Breast epithelium (tissue), 4 donors: ENCODE measurements around the gene CCT3. TPM values are rescaled to one million over a fixed set of nuclear protein-coding genes. Genes with fewer than 3 reads are reported as not detected.

ENCODE experiments used
- DNase-seq, 2 donors: peaks; one replicate each; pipeline ENCODE4 v3.0.0-alpha.2; 2019; ENCODE audit warnings: low spot score in 2 of 2
- H3K27ac ChIP-seq, 2 donors: fragments of 200-600 bp; sonication (generic) in 1 of 2; one replicate each; pipeline ENCODE4 v1.5.1; 2016 to 2019; ENCODE audit warnings: mild to moderate bottlenecking in 1 of 2
- H3K27me3 ChIP-seq, 2 donors: fragments of 200-600 bp; sonication (generic) in 1 of 2; one replicate each; pipeline versions ENCODE4 v1.5.1 to v1.6.0; 2017 to 2019; ENCODE audit warnings: control low read depth in 1 of 2, mild to moderate bottlenecking in 1 of 2
- H3K36me3 ChIP-seq: fragments of 200-600 bp; one replicate; pipeline ENCODE4 v1.5.1; 2019
- H3K4me1 ChIP-seq, 2 donors: fragments of 200-600 bp; sonication (generic); one replicate each; pipeline ENCODE4 v1.5.1; 2016 to 2019; ENCODE audit warnings: control low read depth in 1 of 2
- H3K4me3 ChIP-seq, 3 donors: fragments of 200-600 bp; sonication (generic); 1 replicate in 2 of 3; 2 replicates in 1 of 3; pipeline ENCODE4 v1.5.1; 2016 to 2019; ENCODE audit warnings: mild to moderate bottlenecking in 3 of 3, moderate library complexity in 2 of 3
- H3K9me3 ChIP-seq, 2 donors: fragments of 200-600 bp; sonication (generic) in 1 of 2; one replicate each; pipeline ENCODE4 v1.5.1; 2016 to 2019; ENCODE audit warnings: control low read depth in 1 of 2
- POLR2A ChIP-seq: fragments of 450-650 bp; IDR thresholded peaks from one replicate; pipeline ENCODE4 v1.6.1; 2016; ENCODE audit warnings: antibody characterized with exemption, mild to moderate bottlenecking, moderate library complexity
- POLR2AphosphoS5 ChIP-seq, 3 donors: sonication (generic); formaldehyde crosslinking; IDR thresholded peaks; one replicate each; pipeline ENCODE4 v1.6.1; 2017; ENCODE audit warnings: antibody characterized with exemption in 3 of 3
- intact Hi-C: fragments of 100-400 bp; cut with DNase I; formaldehyde crosslinking; loops from one replicate; pipeline ENCODE4 v1.15.1; 2023; ENCODE audit warnings: low total_unique reads
- total RNA-seq, 3 donors: library from RNA; depleted of rRNA; stranded (reverse); fragments of >200 nt; gene quantifications; one replicate each; pipeline ENCODE4 v1.1.0, GENCODE V29; 2016
- TF ChIP-seq, protein P1 (sequence below), 3 donors: fragments of 450-650 bp; IDR thresholded peaks; one replicate each; pipeline ENCODE4 v1.5.1; 2016 to 2017; ENCODE audit warnings: antibody characterized with exemption in 3 of 3, mild to moderate bottlenecking in 3 of 3, moderate library complexity in 3 of 3

Gene CCT3
- total RNA-seq, 3 donors from 2014 or later: 150 to 263 (median 262) TPM

GRCh38 chr1:156281693-156282478 lies 56.2 kb downstream of the CCT3 start:
- Histone ChIP-seq H3K9me3 (no peaks in the 10 kb centered on the region), H3K4me1 (peaks cover 0 to 18% of the 10 kb centered on the region in 2 donors), H3K27ac (peak overlapping the region; percentile 88 to 94), H3K4me3 (peak overlapping the region; percentile 77 to 96 (median 89)), H3K36me3 (no peaks in the 10 kb centered on the region), H3K27me3 (no peaks in the 10 kb centered on the region)
- intact Hi-C loops: no loop called here
- TF ChIP-seq POLR2AphosphoS5 (IDR thresholded peaks at IDR 0.05): no peak
- TF ChIP-seq, protein P1, sequence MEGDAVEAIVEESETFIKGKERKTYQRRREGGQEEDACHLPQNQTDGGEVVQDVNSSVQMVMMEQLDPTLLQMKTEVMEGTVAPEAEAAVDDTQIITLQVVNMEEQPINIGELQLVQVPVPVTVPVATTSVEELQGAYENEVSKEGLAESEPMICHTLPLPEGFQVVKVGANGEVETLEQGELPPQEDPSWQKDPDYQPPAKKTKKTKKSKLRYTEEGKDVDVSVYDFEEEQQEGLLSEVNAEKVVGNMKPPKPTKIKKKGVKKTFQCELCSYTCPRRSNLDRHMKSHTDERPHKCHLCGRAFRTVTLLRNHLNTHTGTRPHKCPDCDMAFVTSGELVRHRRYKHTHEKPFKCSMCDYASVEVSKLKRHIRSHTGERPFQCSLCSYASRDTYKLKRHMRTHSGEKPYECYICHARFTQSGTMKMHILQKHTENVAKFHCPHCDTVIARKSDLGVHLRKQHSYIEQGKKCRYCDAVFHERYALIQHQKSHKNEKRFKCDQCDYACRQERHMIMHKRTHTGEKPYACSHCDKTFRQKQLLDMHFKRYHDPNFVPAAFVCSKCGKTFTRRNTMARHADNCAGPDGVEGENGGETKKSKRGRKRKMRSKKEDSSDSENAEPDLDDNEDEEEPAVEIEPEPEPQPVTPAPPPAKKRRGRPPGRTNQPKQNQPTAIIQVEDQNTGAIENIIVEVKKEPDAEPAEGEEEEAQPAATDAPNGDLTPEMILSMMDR (IDR thresholded peaks at IDR 0.05): no peak
- TF ChIP-seq POLR2A: no peak
- peak in 1 of 2 donors; percentile 30 for DNase-seq

GRCh38 chr1:156281281-156281680 lies 56.8 kb downstream of the CCT3 start:
- no peaks in the 10 kb centered on the region for H3K9me3 ChIP-seq
- intact Hi-C loops: no loop called here
- peaks cover 0 to 18% of the 10 kb centered on the region in 2 donors for H3K4me1 ChIP-seq
- H3K36me3 ChIP-seq: no peaks in the 10 kb centered on the region
- no peaks in the 10 kb centered on the region for H3K27me3 ChIP-seq
- TF ChIP-seq POLR2AphosphoS5 (IDR thresholded peaks at IDR 0.05) (no peak), POLR2A (no peak)
- TF ChIP-seq, protein P1 (IDR thresholded peaks at IDR 0.05): no peak
- no peak overlapping the region for H3K27ac ChIP-seq
- DNase-seq: no peak
- H3K4me3 ChIP-seq: peak overlapping the region; percentile 77 to 96 (median 89)

DNA sequence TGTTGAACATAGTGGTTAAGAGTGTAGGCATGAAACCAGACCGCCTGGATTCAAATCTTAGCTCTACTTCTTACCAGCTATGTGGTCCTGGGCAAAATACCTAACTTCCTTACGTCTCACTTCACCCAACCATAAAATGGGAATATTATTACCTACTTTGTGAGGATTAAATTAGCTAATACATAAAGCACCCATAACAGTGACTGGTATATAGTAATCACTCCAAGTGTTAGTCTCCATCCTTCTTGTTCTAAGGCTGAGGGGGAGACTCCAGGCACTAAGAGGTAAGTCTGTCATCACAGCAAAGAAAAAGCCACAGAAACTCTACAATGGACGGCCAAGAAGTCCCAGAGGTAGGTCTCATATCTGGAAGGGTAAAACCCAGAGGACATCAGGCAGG lies 58.3 kb downstream of the CCT3 start:
- no peak for TF ChIP-seq POLR2A
- TF ChIP-seq POLR2AphosphoS5 (IDR thresholded peaks at IDR 0.05): no peak
- TF ChIP-seq, protein P1 (IDR thresholded peaks at IDR 0.05): no peak
- intact Hi-C loops: loop anchor here (2.0 kb wide), 1 partner anchor 19 kb away; the partner anchor contains the start of gene VHLL
- no peaks in the 10 kb centered on the region for H3K36me3 ChIP-seq
- no peak overlapping the region for H3K27ac ChIP-seq
- no peaks in the 10 kb centered on the region for H3K27me3 ChIP-seq
- peaks cover 0 to 18% of the 10 kb centered on the region in 2 donors for H3K4me1 ChIP-seq
- H3K4me3 ChIP-seq: no peak overlapping the region
- DNase-seq: no peak
- no peaks in the 10 kb centered on the region for H3K9me3 ChIP-seq

- H3K4me3 ChIP-seq: no peak overlapping the region
- TF ChIP-seq, protein P1 (IDR thresholded peaks at IDR 0.05): no peak
- TF ChIP-seq POLR2A (no peak), POLR2AphosphoS5 (IDR thresholded peaks at IDR 0.05) (no peak)
- peaks cover 4% of the 10 kb centered on the region for H3K36me3 ChIP-seq
- peaks cover 0 to 8% of the 10 kb centered on the region in 2 donors for H3K4me1 ChIP-seq
- no peaks in the 10 kb centered on the region for H3K27me3 ChIP-seq
- no peak for DNase-seq
- intact Hi-C loops: no loop called here
- H3K9me3 ChIP-seq: no peaks in the 10 kb centered on the region
- no peak overlapping the region for H3K27ac ChIP-seq
These were observed 61.1 kb downstream of the CCT3 start for GRCh38 chr1:156276966-156277381.

GRCh38 chr1:156276532-156276931 lies 61.6 kb downstream of the CCT3 start:
- Histone ChIP-seq H3K36me3 (peaks cover 4% of the 10 kb centered on the region), H3K4me3 (no peak overlapping the region), H3K4me1 (peaks cover 0 to 6% of the 10 kb centered on the region in 2 donors), H3K9me3 (no peaks in the 10 kb centered on the region), H3K27ac (no peak overlapping the region), H3K27me3 (no peaks in the 10 kb centered on the region)
- intact Hi-C loops: no loop called here
- TF ChIP-seq POLR2AphosphoS5 (IDR thresholded peaks at IDR 0.05): no peak
- TF ChIP-seq, protein P1 (IDR thresholded peaks at IDR 0.05): no peak
- no peak for DNase-seq
